NB4 (cell line): ENCODE measurements around the gene KLHL21.
A peak's percentile ranks its signal among the peaks of the same experiment; 100 is the strongest.

Experiments
- CTCF ChIP-seq: IDR thresholded peaks from one replicate; pipeline ENCODE4 v1.5.1; 2012; ENCODE audit warnings: low read depth, low read length
- POLR2A ChIP-seq: IDR thresholded peaks from 2 replicates; pipeline ENCODE4 v1.6.1; 2011; ENCODE audit warnings: mild to moderate bottlenecking; ENCODE audit not compliant: insufficient read length; ENCODE audit errors: extremely low read depth

- TF ChIP-seq POLR2A (peak; percentile 25), CTCF (no peak)
Observed at GRCh38 chr1:6624710-6625583, 22.3 kb upstream of the KLHL21 start, which contains the start of gene THAP3.
